Naive B cell (primary cell): ENCODE data around the gene CHTF18. TPM values are rescaled to one million over a fixed set of nuclear protein-coding genes. Genes with fewer than 3 reads are reported as not detected.
"Not testable (repeated sequence)": the region's sequence is repeated elsewhere in the genome, so short reads cannot be mapped to it uniquely, and the experiment has no call there.

Experiments used
- ATAC-seq, 2 donors: fragments of 150-1000 bp; cut with Tn5 transposase; 2 replicates each; pipeline ENCODE4 v1.10.0; 2021; ENCODE audit warnings: low read depth in 2 of 2, mild to moderate bottlenecking in 2 of 2, moderate library complexity in 2 of 2
- DNase-seq: peaks from one replicate; pipeline ENCODE4 v3.0.0; 2022
- H3K27ac Mint-ChIP-seq, 6 donors: one replicate each; pipeline ENCODE4 v1.8.0; 2020 to 2022; ENCODE audit warnings: mild to moderate bottlenecking in 6 of 6, mixed read lengths in 6 of 6, moderate library complexity in 5 of 6, inconsistent platforms in 2 of 6
- H3K27me3 Mint-ChIP-seq, 3 donors: one replicate each; pipeline ENCODE4 v1.8.0; 2021 to 2022; ENCODE audit warnings: mixed read lengths in 3 of 3, mild to moderate bottlenecking in 1 of 3
- H3K36me3 Mint-ChIP-seq, 2 donors: one replicate each; pipeline ENCODE4 v1.8.0; 2020 to 2022; ENCODE audit warnings: mixed read lengths in 2 of 2, inconsistent platforms in 1 of 2, mild to moderate bottlenecking in 1 of 2
- H3K4me1 Mint-ChIP-seq, 3 donors: one replicate each; pipeline ENCODE4 v1.8.0; 2020 to 2022; ENCODE audit warnings: mixed read lengths in 3 of 3, inconsistent platforms in 1 of 3, mild to moderate bottlenecking in 1 of 3, moderate library complexity in 1 of 3
- H3K4me3 Mint-ChIP-seq, 8 donors: one replicate each; pipeline ENCODE4 v1.8.0; 2020 to 2022; ENCODE audit warnings: mild to moderate bottlenecking in 8 of 8, mixed read lengths in 8 of 8, moderate library complexity in 8 of 8, inconsistent platforms in 2 of 8
- H3K9me3 Mint-ChIP-seq, 7 donors: one replicate each; pipeline ENCODE4 v1.8.0; 2020 to 2022; ENCODE audit warnings: mixed read lengths in 7 of 7, mild to moderate bottlenecking in 5 of 7, inconsistent platforms in 2 of 7, moderate library complexity in 1 of 7
- polyA plus RNA-seq, 6 donors: library from polyadenylated mRNA; unstranded; fragments of 300-500 nt; fragmentation: Illumina TruSeq; gene quantifications; one replicate each; pipeline ENCODE4 v1.2.3, GENCODE V29; 2021; ENCODE audit warnings: low read depth in 6 of 6

The CHTF18 gene
- polyA plus RNA-seq, result 1 to 10 TPM; 3.4 to 8.4 (median 4.6) TPM

GRCh38 chr16:788399-789126 is at the start of gene CHTF18:
TSS of gene CHTF18 (plus strand) at chr16:788620. CDS start at chr16:788685, 65 bp downstream.
- Mint-ChIP-seq H3K9me3 (no peaks in the 10 kb centered on the region), H3K36me3 (peaks cover 0 to 8% of the 10 kb centered on the region in 2 donors), H3K27me3 (no peaks in the 10 kb centered on the region)

GRCh38 chr16:739560-740458 is 48.6 kb upstream of the CHTF18 start:
- H3K9me3 Mint-ChIP-seq, result no peaks in the 10 kb centered on the region
- H3K27me3 Mint-ChIP-seq, result no peaks in the 10 kb centered on the region
- H3K36me3 Mint-ChIP-seq, result no peaks in the 10 kb centered on the region
- ATAC-seq (no peak), DNase-seq (no peak)
- peak overlapping the region in 3 of 6 donors; percentile 47 to 72 (median 54) for H3K27ac Mint-ChIP-seq
- H3K4me3 Mint-ChIP-seq, result peak overlapping the region; percentile 66 to 91 (median 84)
- peaks cover 12 to 25% (median 12%) of the 10 kb centered on the region in 3 donors for H3K4me1 Mint-ChIP-seq

More at GRCh38 chr16:788399-789126, at the start of gene CHTF18:
- peaks cover 5 to 11% (median 7%) of the 10 kb centered on the region in 3 donors for H3K4me1 Mint-ChIP-seq
- ATAC-seq (peak; percentile 94), DNase-seq (peak; percentile 93)
- peak within 1 kb of the TSS in 3 of 6 donors; percentile 44 to 63 (median 56) for H3K27ac Mint-ChIP-seq
- peak within 1 kb of the TSS; percentile 79 to 92 (median 86) for H3K4me3 Mint-ChIP-seq

GRCh38 chr16:740459-740763 is 48.0 kb upstream of the CHTF18 start:
- Mint-ChIP-seq H3K4me3 (peak overlapping the region; percentile 72 to 91 (median 86)), H3K9me3 (no peaks in the 10 kb centered on the region), H3K27ac (peak overlapping the region in 4 of 6 donors; percentile 54 to 93 (median 84)), H3K36me3 (no peaks in the 10 kb centered on the region), H3K4me1 (peaks cover 12 to 23% (median 12%) of the 10 kb centered on the region in 3 donors), H3K27me3 (no peaks in the 10 kb centered on the region)
- peak; percentile 8 to 22 for ATAC-seq
- DNase-seq, result no peak

- Mint-ChIP-seq H3K27me3 (no peaks in the 10 kb centered on the region), H3K36me3 (no peaks in the 10 kb centered on the region), H3K9me3 (no peaks in the 10 kb centered on the region), H3K27ac (peak within 1 kb of the TSS in 5 of 6 donors; percentile 54 to 93 (median 76)), H3K4me1 (peaks cover 12 to 21% (median 12%) of the 10 kb centered on the region in 3 donors), H3K4me3 (peak within 1 kb of the TSS; percentile 72 to 91 (median 86))
- peak; percentile 93 for DNase-seq
- peak; percentile 89 to 90 for ATAC-seq
Measured at GRCh38 chr16:740764-741505, 47.5 kb upstream of the CHTF18 start, which contains the start of gene CIAO3. TSS of gene CIAO3 (minus strand) at chr16:740997. CDS start at chr16:740985, 12 bp downstream.

GRCh38 chr16:741986-742629 is 46.3 kb upstream of the CHTF18 start:
- no peak for ATAC-seq
- no peak for DNase-seq
- no peaks in the 10 kb centered on the region for H3K9me3 Mint-ChIP-seq
- H3K27ac Mint-ChIP-seq, result peak overlapping the region in 2 of 6 donors; percentile 51 to 56
- peak overlapping the region; percentile 52 to 88 (median 80) for H3K4me3 Mint-ChIP-seq
- H3K4me1 Mint-ChIP-seq, result peaks cover 12 to 21% (median 12%) of the 10 kb centered on the region in 3 donors
- no peaks in the 10 kb centered on the region for H3K27me3 Mint-ChIP-seq
- H3K36me3 Mint-ChIP-seq, result no peaks in the 10 kb centered on the region

- H3K4me3 Mint-ChIP-seq, result peak overlapping the region in 1 of 8 donors; percentile 29
- not testable (repeated sequence) for H3K36me3 Mint-ChIP-seq, ATAC-seq, H3K27ac Mint-ChIP-seq, H3K9me3 Mint-ChIP-seq, DNase-seq, H3K27me3 Mint-ChIP-seq
- peaks cover 7 to 16% (median 10%) of the 10 kb centered on the region in 3 donors for H3K4me1 Mint-ChIP-seq
Measured at GRCh38 chr16:742894-743293, 45.5 kb upstream of the CHTF18 start.

- H3K36me3 Mint-ChIP-seq, result no peaks in the 10 kb centered on the region
- ATAC-seq, result no peak
- no peak overlapping the region for H3K27ac Mint-ChIP-seq
- DNase-seq, result no peak
- H3K4me3 Mint-ChIP-seq, result peak overlapping the region in 1 of 8 donors; percentile 40
- H3K27me3 Mint-ChIP-seq, result no peaks in the 10 kb centered on the region
- H3K4me1 Mint-ChIP-seq, result peaks cover 4 to 11% (median 6%) of the 10 kb centered on the region in 3 donors
- H3K9me3 Mint-ChIP-seq, result no peaks in the 10 kb centered on the region
Measured at GRCh38 chr16:743794-744500, 44.5 kb upstream of the CHTF18 start.

- no peaks in the 10 kb centered on the region for H3K27me3 Mint-ChIP-seq
- DNase-seq (no peak), ATAC-seq (no peak)
- no peaks in the 10 kb centered on the region for H3K9me3 Mint-ChIP-seq
- H3K4me3 Mint-ChIP-seq, result no peak overlapping the region
- H3K4me1 Mint-ChIP-seq, result peaks cover 0 to 3% (median 0%) of the 10 kb centered on the region in 3 donors
- no peak overlapping the region for H3K27ac Mint-ChIP-seq
- H3K36me3 Mint-ChIP-seq, result no peaks in the 10 kb centered on the region
Measured at GRCh38 chr16:745739-746138, 42.7 kb upstream of the CHTF18 start.

- no peak for DNase-seq
- peaks cover 0 to 3% (median 0%) of the 10 kb centered on the region in 3 donors for H3K4me1 Mint-ChIP-seq
- H3K27me3 Mint-ChIP-seq, result no peaks in the 10 kb centered on the region
- no peak overlapping the region for H3K27ac Mint-ChIP-seq
- no peaks in the 10 kb centered on the region for H3K36me3 Mint-ChIP-seq
- no peak for ATAC-seq
- peak overlapping the region in 1 of 8 donors; percentile 15 for H3K4me3 Mint-ChIP-seq
- no peaks in the 10 kb centered on the region for H3K9me3 Mint-ChIP-seq
Measured at GRCh38 chr16:746637-747036, 41.8 kb upstream of the CHTF18 start.

GRCh38 chr16:747978-748746 is 40.3 kb upstream of the CHTF18 start:
- Mint-ChIP-seq H3K36me3 (no peaks in the 10 kb centered on the region), H3K4me1 (no peaks in the 10 kb centered on the region), H3K4me3 (no peak overlapping the region), H3K27ac (no peak overlapping the region), H3K9me3 (no peaks in the 10 kb centered on the region), H3K27me3 (peaks cover 0 to 3% (median 0%) of the 10 kb centered on the region in 3 donors)
- ATAC-seq, result no peak
- no peak for DNase-seq

- ATAC-seq, result no peak
- Mint-ChIP-seq H3K4me1 (no peaks in the 10 kb centered on the region), H3K27me3 (peaks cover 0 to 4% (median 0%) of the 10 kb centered on the region in 3 donors), H3K4me3 (no peak overlapping the region), H3K9me3 (no peaks in the 10 kb centered on the region), H3K36me3 (no peaks in the 10 kb centered on the region), H3K27ac (no peak overlapping the region)
- DNase-seq, result no peak
Measured at GRCh38 chr16:749010-749409, 39.4 kb upstream of the CHTF18 start.
